NK-92 treated with Interleukin-12 subunit alpha and Interleukin-12 subunit beta, amount 100 ng/mL, for 24 hours (cell line): ENCODE measurements around the gene DMRT3.

Source experiments
- DNase-seq: peaks from one replicate; lab custom pipeline; 2025; lab: John Stamatoyannopoulos, UW

Gene DMRT3

GRCh38 chr9:976258-976942 is at the start of gene DMRT3:
DMRT3 (plus strand) TSS chr9:976655; CDS start chr9:977002, 347 bp downstream.
- DNase-seq, result no peak

DNA sequence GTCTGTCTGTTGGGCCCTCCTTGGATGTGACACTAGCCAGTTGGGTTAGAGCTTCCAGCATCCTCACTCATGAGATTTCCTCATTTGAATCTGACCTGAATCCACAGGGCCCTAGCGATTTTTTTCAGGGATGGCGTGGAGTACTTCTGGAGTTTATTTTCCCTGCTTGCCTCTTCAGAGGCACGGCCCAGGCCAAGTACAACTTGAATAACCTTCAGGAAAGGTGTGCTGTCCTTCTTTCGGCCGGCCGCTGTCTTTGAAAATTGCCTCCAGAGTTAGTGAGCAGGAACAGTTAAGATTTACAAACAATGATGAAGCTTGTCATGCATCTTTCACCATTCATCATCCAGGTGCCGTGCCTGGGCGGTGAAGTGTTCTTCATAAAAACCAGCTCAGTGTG is 49.5 kb upstream of the DMRT3 start:
- no peak for DNase-seq

GRCh38 chr9:928363-929042 is 48.0 kb upstream of the DMRT3 start:
- no peak for DNase-seq

DNA sequence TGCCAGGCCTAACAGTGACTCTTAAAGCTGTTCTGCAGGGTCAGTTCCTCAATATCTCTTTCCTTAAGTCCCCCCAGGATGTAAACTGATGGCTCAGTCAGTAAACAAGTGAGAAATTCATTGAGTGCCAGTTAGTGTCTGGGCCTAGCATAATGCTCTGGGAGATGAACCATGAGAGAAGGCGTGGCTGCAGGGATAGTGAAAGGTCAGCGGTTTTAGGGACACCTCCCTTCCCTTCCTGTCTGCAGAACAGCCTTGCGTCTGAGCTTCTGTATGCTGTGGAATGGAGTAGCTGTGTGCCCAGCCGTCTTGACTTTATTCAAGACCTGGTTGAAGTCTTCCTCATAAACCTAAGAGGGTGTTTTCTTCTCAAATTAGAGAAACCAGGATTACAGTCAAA is 46.7 kb upstream of the DMRT3 start:
- DNase-seq, result no peak

DNA sequence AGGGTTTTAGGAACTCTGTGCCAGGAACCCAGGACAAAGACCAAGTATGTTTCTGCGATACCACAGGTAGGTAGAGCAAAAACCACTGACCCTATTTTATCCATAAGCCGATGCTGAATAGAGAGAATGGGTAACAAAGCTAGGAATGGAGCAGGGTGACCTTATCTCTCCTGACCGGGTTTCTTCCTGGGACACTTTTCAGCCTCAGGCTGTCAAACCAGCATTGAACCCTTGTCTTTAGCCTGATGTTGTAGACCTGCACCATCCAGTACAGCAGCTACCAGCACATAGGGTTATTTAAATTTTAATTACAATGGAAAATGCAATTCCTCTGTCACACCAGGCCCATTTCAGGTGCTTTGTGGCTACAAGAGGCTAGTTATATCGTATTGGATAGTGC is 43.1 kb upstream of the DMRT3 start:
- no peak for DNase-seq

- DNase-seq, result no peak
These were observed 41.0 kb upstream of the DMRT3 start for GRCh38 chr9:935348-935965.

DNA sequence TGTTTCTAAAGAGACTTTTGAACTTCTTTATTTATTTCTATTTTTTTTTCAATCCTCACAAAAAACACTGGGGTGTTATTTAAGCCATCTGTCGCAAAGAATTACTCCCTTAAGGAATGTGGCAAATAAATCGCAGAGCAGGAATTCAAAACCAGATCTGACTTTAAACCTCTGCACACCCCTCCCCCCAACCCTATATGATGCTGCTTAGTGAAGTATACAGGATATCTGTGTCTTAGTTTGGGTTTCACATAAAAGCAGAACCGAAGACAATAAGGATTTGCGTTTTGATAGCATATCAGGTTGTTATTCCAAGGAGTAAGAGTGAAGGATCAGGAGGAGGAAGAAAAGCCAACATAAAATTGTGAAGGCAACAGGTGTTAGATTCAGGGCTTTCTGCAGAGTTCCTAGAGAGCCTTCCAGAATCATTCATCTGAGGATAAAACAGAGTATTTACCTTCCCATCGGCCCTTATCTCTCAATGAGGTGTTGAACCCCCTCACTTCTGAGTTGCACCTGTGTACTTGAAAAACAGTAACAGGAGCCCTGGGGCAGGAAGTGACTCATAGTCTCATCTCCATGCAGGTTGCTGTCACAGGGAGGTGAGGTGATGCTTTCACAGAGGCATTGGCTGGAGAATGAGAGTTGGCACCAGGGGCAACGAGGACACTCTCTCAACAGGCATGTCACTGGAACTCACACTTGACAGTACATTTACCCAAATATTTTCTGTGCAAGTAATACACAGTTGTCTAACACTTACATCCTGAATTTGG is 33.5 kb upstream of the DMRT3 start:
- DNase-seq, result peak; percentile 21

- no peak for DNase-seq
These were observed 28.5 kb upstream of the DMRT3 start for GRCh38 chr9:947985-948384.

- no peak for DNase-seq
These were observed 28.0 kb upstream of the DMRT3 start for GRCh38 chr9:948497-948896.

DNA sequence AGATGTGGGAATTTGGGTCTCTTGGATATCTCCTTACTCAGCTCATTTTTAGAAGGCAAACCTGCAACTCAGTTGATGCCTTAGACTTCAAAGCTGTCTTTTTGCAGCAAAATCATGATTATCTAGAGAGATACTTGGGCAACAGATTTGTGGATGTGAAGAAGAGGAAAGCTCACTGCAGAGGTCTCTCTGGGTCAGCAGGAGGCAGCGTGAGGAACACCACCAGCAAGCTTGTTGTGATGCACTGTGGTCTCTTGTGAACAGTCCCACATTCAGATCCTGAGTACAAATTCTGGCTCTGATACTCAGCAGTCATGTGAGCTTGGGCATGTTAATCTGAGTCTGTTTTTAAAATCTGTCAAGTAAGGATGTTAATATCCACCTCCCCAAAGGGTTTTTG is 26.3 kb upstream of the DMRT3 start:
- no peak for DNase-seq

- DNase-seq, result no peak
These were observed 23.9 kb upstream of the DMRT3 start for GRCh38 chr9:952546-952945.

GRCh38 chr9:959105-959504 is 17.4 kb upstream of the DMRT3 start:
- no peak for DNase-seq

GRCh38 chr9:959914-960313 is 16.5 kb upstream of the DMRT3 start:
- DNase-seq, result no peak

DNA sequence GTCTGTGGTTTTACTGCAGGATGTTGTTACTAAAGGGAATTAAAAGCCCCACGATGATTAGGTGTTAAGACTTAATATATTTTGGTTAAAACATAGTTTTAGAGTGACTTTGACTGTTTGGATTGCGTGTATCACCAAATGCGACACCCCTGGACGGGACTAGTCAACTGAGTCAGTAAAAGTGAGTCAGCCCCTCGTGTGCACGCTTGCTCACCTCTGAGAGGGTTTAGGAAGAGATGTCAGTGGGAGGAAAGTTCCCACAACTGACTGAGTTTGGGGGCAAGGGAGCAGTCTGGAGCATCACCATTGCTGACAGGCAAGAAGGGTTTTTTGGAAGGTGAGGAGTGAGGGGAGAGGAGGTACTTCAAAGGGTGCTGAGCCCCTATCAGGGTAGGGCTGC is 14.4 kb upstream of the DMRT3 start:
- DNase-seq, result peak; percentile 81

DNA sequence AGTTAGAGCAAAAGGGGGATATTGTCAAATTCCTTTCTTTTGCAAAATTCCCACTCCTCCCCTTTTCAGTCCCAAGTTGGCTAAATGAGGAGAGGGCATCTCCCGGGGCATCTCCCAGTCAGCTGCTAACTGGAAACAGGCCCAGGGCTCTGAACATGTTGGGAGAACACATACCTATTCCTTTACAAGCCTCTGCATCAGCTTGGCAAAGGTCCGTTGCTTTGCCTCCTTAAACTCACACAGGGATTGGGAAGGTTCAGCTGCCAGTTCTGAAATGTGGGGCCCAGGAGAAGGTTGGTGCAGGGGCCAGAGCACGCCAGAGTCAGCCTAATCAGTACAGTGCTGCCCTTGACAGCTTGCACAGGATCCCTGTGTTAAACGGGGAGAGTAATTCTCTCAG is 11.0 kb upstream of the DMRT3 start:
- no peak for DNase-seq

GRCh38 chr9:966870-967269 is 9.6 kb upstream of the DMRT3 start:
- no peak for DNase-seq

- DNase-seq, result no peak
These were observed 9.0 kb upstream of the DMRT3 start for GRCh38 chr9:967436-967835.

- DNase-seq, result no peak
These were observed 8.4 kb upstream of the DMRT3 start for GRCh38 chr9:967903-968641.

DNA sequence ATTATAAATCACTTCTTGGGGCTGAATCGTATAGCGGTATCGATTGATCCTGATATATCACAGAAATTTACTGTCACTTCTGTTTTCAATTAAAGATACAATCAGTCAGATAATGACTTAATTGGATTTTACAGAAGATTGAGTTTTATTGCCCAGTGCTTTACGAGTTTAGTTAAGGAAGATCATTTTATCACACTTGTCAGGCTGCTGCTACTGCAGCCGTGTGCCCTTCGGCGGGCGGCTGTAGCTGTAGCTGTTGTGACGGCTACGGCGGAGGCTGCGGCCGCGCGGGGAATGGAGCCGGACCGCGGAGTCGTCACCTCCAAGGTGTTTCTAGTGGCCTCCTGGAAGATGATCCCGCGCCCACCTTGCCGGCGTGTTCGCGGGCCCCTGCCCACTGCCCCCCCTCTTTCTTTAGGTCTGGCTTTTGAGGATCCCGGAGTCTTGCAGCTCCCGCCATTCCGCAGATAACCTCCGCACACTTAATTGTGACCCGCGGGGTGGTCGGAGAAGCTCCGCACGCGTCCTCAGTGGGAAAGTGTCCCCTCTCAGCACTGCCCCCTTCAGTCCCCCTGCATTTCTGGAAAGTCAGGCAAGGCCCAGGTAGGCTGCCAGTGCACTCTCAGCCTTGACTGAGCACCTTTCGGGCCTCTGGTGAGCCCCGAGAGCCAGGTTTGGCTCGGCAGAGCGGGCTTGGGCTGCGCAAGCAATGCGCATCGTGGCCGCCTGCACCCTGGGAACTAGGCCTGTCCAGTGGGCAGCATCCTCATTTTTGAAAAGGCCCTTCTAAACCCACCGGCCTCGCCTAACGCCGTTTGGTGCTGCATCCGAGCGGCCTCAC is 6.9 kb upstream of the DMRT3 start:
- no peak for DNase-seq

DNA sequence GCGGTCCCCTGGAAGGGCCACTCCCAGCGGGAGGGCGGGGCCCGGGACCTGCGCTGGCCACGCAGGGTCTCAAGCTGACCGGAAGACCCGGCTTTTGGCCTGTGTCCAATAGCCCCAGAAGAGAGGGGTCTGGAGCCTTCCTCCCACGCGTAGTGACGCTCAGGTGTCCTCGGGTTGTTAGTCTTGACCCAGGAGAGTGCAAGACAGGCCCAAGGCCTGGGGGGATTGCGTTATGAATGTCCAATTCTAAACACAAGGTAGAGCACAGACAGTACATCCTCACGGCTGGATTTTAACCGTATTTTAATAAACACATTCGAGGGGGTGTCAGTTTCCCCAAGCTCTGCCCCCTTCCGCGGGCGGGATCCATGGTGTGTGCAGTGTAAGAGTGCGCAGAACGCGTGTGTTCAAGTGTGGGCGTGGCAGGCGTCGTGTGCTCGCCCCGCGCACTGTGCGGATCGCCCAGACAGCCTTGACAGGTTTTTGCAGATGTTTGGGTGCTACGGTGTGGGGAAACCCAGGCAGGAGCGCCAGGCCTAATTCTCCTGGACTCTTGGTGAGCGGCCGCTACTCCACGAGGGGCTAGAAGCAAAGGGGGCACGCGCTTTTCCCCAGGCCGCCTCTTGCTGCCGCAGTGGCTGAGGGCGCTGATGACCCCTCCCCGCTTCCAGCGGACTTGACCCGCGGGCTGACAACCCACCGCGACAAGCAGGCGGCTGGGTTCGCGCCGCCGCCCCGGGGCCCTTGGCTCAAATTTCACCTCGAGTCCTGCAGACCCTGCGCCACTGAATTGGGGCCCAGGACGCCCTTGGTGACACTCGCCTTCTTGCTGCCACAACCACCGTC is 6.1 kb upstream of the DMRT3 start:
- DNase-seq, result no peak
